Measurements from ENCODE around the gene ANKRD33B.

ANKRD33B gene

GRCh38 chr5:10682801-10683525 is 119.1 kb downstream of the ANKRD33B start:
- DNase-seq: no peak

- DNase-seq: no peak
These were observed 120.6 kb downstream of the ANKRD33B start for GRCh38 chr5:10684303-10685086.

DNA sequence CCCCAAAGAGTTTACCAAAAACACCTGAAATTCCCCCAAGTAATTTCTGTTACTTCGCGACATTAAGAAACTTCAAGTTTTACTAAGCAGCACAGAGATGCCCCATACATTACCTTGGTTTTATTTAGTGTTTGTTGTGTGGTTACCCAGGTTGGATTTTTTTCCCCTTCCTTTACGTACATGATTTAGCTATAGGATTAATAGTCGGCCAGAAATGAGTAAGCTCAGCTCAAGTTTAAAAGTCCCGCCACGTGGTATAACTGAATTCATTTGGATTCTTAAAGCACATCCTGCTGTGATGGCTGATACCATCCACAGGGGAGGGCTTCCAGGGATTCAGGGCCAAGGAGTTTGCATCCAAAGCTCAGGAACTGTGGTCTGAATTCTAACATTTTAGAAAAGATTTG is 121.2 kb downstream of the ANKRD33B start:
- DNase-seq: no peak

- no peak for DNase-seq
These were observed 123.0 kb downstream of the ANKRD33B start for GRCh38 chr5:10686890-10687289.

DNA sequence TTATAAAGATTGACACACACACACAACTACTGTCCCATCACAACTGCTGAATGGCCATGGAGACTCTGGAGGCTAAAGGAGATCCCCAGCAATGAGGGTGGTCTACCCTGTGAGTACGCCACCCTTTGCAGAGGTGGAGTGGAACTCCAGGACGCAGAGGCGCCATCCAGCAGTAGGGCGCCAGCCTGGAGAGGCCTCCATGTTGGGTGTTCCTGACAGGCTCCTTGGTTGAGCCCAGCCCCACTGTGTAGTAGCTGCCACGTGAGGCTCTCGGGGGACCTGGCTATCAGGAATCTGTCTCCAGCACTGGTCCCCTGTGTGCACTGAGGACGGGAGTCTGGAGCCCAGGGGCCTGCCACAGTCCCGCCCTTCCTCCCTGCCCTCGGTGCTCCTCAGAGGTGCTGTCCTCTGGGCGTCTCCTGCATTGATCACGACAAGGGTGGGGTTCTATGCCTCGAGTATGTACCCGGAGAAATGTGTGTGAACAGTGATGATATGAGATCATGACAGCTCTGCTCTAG is 124.8 kb downstream of the ANKRD33B start:
- DNase-seq: no peak

GRCh38 chr5:10689391-10690081 is 125.7 kb downstream of the ANKRD33B start:
- DNase-seq: no peak

GRCh38 chr5:10690460-10691440 is 126.9 kb downstream of the ANKRD33B start:
- DNase-seq: no peak

DNA sequence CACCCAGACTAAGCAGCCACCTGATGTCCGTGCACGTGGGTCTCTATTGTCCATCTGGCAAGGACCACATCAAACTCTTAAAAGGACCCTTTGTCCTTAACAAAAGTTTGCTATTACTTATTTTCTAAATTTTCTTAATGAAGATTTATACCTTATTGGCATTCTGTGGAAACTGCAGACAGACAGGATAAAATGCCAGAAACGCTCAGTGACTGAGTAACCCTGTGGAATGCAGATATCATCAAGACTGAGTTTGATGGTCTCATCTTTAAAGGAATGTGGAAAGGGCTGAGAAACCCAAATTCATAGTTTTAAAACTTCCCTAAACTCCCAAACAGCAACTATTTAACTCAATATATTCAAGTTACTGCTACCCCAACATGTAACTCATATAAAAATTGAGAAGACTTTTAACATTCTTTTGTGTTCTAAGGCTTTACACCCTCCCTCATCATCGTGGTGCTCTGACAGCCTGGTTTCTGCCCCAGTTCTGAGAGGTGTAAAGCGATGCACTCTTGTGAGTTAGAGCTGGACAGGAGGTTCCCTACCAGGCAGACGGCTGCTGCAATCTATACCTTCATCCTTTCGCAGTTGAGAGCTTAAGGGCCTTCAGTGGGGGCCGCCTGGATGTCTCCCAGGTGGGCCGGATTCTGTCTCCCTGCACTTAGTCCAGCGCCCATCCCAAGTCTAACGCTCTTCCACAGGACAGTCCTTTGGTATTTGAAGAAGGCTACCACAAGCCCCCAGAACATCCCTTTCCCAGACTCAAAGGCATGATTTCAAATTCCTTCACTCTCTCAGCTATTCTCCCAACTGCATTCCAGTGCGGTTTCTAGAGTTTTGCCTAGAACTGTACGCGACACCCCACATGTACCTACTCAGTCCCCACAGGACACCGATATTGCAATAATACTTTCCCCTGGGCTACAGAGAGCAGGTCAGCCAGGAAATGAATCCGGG is 128.2 kb downstream of the ANKRD33B start:
- DNase-seq: no peak

- DNase-seq: no peak
These were observed 131.3 kb downstream of the ANKRD33B start for GRCh38 chr5:10695055-10695649.

- DNase-seq: no peak
These were observed 132.1 kb downstream of the ANKRD33B start for GRCh38 chr5:10695759-10696543.

- DNase-seq: no peak
These were observed 135.5 kb downstream of the ANKRD33B start for GRCh38 chr5:10699281-10699874.

DNA sequence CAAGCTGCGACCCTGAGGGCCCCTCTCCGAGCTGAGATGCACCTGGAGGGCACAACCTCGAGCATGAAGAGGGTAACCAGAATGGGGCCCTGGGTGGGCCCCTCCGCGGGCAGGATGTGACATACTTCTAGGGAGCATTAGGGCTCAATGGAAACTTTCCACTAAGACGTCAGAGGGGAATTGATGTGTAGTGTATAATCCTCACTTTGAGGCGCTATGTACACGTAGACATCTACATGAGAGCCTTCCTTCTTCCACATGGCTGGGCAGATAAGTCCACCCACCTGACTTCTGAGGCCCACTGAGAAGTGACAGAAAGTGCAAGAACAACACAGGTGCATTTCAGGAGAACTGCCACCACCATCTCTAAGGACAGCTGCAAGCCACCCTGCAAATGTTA is 136.1 kb downstream of the ANKRD33B start:
- DNase-seq: no peak

- DNase-seq: no peak
These were observed 136.6 kb downstream of the ANKRD33B start for GRCh38 chr5:10700516-10700915.

- DNase-seq: peak; percentile 32
These were observed 137.7 kb downstream of the ANKRD33B start for GRCh38 chr5:10701567-10702039.

DNA sequence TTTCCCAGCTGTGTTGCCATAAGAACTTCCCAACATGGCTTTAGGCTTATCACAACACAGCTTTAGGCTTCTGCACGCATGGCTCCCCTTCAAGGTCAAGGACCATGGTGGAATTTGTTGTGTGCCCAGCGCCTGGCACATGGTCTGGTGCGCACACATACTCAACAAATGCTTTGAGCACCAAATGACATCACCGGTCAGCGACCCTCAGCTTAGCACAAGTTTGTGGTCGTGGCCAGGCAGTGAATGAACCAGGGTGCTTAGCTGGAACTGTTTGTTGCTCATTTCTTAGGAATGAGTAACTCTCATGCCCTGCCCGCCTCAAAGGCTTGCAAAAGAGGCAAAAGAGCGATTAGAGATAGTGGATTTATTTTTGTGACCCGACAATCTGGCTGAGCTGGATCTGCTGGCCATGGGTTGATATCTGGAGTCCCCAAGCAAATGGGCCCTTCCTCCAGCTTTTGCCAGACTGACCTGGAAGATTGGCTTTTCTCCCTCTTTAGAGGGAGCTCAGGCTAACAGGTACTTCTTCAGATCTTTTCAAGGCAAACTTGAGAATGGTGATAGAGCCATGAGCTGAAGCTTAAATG is 138.3 kb downstream of the ANKRD33B start:
- no peak for DNase-seq

- no peak for DNase-seq
These were observed 139.1 kb downstream of the ANKRD33B start for GRCh38 chr5:10702911-10703491.

DNA sequence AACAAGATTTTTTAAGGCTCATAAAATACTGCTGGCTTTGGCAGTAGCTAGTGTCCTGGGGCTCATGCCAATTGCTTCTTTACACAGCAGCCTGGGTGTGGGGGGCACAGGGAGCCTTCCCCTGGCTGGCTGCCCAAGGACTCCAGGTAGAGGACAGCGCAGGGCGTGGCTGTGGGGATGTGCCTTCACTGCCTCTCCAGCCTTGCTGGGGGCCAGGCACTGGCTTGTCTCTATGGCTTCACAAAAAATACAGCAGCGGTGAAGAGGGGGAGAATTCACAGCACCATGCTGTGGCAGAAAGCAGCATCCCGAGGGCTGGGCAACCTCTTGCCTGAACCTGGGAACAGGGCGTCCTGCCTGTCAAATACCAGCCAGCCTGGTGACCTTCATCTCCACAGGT is 139.8 kb downstream of the ANKRD33B start:
- DNase-seq: no peak

DNA sequence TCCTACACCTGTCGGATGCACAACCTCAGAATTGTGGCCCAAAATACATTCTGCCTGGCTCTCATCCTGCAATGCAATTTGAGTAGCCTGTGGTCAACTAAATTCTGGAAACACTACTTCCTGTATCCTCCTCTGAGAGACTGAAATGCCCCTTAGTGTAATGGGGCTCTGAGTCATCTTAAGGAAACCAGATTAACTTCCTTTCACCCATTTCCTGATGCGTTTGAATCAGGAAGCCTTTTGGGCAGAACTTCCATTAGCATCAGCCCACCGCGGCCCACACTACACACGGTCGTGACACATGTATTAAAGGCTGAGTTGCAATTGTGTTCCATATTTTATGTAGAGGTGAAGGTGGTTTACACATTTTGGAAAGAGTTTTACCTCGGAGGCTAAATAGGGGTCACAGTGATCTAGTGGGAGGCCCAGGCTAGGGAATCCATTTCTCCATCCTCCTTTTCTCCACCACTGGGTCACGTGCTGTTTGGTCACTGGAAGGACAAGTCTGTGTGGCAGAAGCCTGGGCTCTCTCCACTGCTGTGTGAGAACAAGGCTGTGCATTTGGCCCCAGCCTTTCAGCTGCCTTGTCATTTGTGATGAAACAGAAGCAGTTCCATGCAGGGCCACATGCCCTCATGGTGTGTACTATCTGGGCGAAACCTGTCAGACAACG is 141.2 kb downstream of the ANKRD33B start:
- DNase-seq: no peak
